ENCODE results near the gene MSI2.

Gene MSI2

GRCh38 chr17:57722704-57723043 is 466.4 kb downstream of the MSI2 start:
- DNase-seq (ENCODE audit: low read depth), result no peak
- no peak overlapping the region for H3K4me3 ChIP-seq (ENCODE audit: low read depth, low read length)
- TF ChIP-seq CTCF (IDR thresholded peaks at IDR 0.05; ENCODE audit: control insufficient read depth, extremely low read depth, insufficient read depth), result no peak

GRCh38 chr17:57723427-57724025 is 467.2 kb downstream of the MSI2 start:
- no peak for DNase-seq (ENCODE audit: low read depth)
- no peak overlapping the region for H3K4me3 ChIP-seq (ENCODE audit: low read depth, low read length)
- TF ChIP-seq CTCF (IDR thresholded peaks at IDR 0.05; ENCODE audit: control insufficient read depth, extremely low read depth, insufficient read depth), result no peak

GRCh38 chr17:57724026-57724728 is 467.9 kb downstream of the MSI2 start:
- DNase-seq (ENCODE audit: low read depth), result no peak
- TF ChIP-seq CTCF (IDR thresholded peaks at IDR 0.05; ENCODE audit: control insufficient read depth, extremely low read depth, insufficient read depth), result no peak
- no peak overlapping the region for H3K4me3 ChIP-seq (ENCODE audit: low read depth, low read length)

GRCh38 chr17:57724729-57725125 is 468.4 kb downstream of the MSI2 start:
- no peak for DNase-seq (ENCODE audit: low read depth)
- TF ChIP-seq CTCF (IDR thresholded peaks at IDR 0.05; ENCODE audit: control insufficient read depth, extremely low read depth, insufficient read depth), result no peak
- no peak overlapping the region for H3K4me3 ChIP-seq (ENCODE audit: low read depth, low read length)

GRCh38 chr17:57726213-57726790 is 470.0 kb downstream of the MSI2 start:
- no peak for DNase-seq (ENCODE audit: low read depth)
- no peak for TF ChIP-seq CTCF (IDR thresholded peaks at IDR 0.05; ENCODE audit: control insufficient read depth, extremely low read depth, insufficient read depth)
- no peak overlapping the region for H3K4me3 ChIP-seq (ENCODE audit: low read depth, low read length)

GRCh38 chr17:57726838-57727237 is 470.5 kb downstream of the MSI2 start:
- DNase-seq (ENCODE audit: low read depth), result no peak
- no peak for TF ChIP-seq CTCF (IDR thresholded peaks at IDR 0.05; ENCODE audit: control insufficient read depth, extremely low read depth, insufficient read depth)
- H3K4me3 ChIP-seq (ENCODE audit: low read depth, low read length), result no peak overlapping the region

Data from LNCaP clone FGC (cell line).